HG02571 (cell line): ENCODE data around the gene MAML2.
A peak's percentile ranks its signal among the peaks of the same experiment; 100 is the strongest.

ENCODE experiments used
- ATAC-seq: cut with Tn5 transposase; IDR thresholded peaks from one replicate; pipeline ENCODE4 v1.9.1; 2021; ENCODE audit warnings: mild to moderate bottlenecking, moderate library complexity; ENCODE audit not compliant: unreplicated experiment

Gene MAML2

DNA sequence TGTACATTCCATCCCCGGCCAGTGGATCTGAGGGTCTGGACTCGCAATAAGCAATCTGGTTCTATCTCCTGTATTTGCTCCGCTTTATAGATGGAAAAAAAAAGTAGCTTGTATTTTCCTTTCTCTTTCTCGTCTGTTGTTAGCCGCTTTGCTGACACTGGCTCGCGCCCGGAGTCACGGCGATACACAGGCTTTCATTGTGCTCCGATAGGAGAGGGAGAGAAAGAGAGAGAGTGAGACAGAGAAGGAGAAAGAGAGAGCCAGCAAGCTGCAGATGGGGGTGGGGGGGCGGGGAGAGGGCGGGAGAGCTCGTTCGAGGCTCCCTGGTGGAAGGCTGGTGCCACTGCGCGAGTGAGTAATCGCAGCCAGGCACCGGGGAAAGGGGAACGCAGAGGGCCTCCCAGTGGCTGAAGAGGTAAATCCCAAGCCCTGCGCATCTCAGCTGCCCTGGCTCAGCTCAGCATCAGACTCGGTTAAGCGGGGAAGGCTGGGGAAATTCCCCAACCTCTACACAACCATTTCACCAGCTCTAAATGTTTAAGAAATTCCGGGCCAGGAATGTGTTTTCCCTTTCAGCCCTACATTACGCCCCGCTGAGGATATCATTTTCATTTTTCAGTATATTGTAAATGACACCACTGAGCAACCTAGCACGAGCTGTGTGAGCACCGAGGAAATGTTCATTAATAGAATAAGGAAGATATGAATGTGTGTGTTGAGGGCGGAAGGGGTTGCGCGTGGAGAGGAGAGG, at the start of gene MAML2:
Gene MAML2, minus strand, starts transcription at position 235 of the 751 bp plus-strand sequence. CDS start 1,300 bp downstream, outside the sequence.
- ATAC-seq = peak; percentile 87

DNA sequence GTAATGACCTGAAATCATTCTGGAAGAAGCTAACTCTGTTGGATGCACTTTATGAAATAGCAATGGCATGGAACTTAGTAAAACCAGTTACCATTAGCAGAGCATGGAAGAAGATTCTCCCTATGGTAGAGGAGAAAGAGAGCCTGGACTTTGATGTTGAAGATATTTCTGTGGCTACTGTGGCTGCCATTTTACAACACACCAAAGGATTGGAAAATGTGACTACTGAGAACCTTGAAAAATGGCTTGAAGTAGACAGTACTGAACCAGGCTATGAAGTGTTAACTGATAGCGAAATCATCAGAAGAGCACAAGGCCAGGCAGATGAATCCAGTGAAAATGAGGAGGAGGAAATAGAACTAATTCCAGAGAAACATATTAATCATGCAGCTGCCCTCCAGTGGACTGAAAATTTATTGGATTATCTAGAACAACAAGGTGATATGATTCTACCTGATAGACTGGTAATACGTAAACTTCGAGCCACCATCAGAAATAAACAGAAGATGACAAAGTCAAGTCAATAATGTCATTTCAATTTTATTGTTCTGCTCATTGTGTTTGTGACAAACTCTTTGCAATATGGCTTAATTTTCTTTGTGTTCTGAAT, 48.8 kb upstream of the MAML2 start:
- ATAC-seq = no peak

DNA sequence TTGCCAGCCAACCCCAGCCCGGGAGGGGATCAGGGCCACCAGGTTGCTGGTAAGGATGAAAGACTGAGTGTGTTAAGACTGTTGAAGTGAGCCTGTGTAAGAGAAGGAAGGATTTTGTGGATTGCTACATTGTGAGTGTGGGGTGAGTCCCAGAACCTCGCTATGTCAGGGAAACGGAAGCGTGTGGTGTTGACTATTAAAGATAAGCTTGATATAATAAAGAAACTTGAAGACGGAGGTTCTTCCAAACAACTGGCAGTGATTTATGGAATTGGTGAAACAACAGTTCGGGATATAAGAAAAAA, 47.4 kb upstream of the MAML2 start:
- no peak for ATAC-seq

DNA sequence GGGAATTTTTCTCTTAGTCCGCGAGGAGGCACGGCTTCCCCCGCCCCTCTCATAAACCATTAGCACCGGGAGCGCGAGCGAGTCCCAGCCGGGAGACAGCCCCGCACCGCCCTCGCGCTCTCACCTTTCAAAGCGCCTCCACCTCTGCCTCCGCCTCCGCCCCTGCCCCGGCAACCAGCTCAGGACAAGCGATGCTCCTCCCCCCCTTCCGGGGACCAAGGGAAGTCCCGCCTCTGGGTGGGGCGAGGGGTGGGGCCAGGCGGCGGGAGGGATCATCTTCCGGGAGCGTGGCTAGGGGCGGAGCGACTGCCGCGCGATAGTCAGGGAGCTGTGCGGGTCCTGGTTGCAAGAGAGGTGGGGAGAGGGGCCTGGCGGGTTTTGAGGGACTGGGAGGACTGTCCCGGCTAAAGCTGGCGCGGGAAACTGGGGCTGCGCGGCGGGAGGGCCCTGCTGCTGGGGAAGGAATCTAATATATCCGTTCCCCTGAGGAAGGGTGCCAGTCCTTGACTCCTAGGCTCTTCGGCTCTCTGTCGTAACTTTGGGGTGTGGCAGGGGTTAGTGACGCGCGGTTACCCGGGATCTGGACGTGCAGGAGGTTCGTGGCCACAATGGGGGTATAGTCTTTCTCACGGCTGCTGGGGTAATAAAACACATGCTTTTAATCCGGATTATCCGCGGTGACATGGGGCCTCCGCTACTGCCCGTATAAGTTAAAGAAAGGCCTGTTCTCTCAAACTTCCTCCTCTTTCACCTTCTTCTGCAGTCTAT, 46.9 kb upstream of the MAML2 start, which contains the start of the genes CCDC82 and JRKL:
Gene CCDC82, minus strand, starts transcription at position 193 of the 768 bp plus-strand sequence. CDS start 5,165 bp downstream, outside the sequence.
Gene JRKL, plus strand, starts transcription at position 294 of the 768 bp plus-strand sequence. CDS start 637 bp downstream, outside the sequence.
- ATAC-seq = peak; percentile 91

DNA sequence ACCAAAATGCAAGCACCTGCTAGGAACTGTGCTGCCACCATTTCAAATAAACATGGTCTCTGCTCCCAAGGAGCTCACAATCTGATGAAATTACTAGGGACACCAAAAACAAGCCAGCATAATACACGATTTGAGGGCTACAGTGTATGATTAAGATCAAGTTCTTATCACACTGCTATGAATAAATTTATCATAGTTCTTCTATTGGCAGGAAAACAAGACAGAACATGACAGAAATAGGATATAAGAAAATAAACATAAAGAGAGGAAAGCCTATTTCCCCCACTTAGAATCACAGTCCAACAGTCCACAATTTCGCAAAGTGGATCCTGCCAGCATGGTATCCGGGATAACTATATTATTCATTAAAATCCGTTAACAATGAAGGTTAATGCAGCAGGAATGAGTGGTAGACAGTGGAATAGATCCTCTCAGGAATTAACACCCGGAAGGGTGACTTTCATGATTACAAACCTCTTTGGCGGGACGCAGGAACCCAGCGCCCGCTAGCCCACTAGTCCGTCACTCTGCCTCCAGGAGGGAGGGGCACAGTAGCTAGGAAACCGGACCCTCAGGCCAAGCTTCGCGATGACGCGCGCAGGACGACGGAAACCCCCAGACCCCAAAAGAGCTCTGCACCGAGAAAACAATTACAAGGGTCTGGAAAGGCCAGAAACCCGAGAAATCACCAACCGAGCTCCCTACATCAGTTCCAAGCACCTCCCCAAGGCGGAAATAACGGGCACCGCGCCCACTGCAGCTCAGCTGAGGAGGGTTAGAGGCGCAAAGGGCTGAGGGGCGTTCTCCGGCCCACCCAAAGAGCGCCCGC, 46.1 kb upstream of the MAML2 start:
- ATAC-seq = peak; percentile 44

DNA sequence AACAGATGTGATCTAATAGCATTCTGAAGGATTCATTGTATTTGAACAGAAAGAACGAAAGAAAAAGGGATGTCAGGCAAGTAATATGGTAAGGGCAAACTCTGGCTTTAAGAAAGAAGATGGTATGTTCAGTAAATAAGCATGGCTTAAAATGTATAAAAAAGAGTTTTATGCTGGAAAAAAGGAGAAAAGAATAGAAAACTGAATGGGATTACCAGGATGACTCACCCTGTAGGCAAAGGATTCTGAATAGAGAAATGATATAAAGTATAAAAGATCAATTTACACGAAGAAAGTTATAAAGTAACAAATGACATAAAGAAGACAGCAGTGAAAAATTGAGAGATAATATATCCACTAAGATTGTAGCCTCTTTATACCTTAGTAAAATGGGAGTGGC, 42.2 kb upstream of the MAML2 start:
- ATAC-seq = no peak

DNA sequence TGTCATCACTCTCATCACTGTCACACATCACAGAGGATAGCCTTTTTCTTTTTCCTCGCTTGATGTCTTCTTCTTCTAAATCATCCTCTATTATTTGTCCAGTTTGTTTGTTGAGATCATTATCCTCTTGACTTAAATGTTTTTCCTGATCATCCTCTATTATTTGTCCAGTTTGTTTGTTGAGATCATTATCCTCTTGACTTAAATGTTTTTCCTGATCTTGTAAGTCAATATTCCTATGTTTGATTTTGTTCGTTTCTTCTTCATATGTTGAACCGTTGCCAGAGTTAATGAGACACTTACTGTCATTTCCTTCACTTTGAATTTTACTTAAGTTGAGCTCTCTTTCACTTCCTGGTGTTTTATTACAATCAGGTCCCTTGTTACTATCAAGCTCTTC, 41.2 kb upstream of the MAML2 start:
- ATAC-seq = no peak

DNA sequence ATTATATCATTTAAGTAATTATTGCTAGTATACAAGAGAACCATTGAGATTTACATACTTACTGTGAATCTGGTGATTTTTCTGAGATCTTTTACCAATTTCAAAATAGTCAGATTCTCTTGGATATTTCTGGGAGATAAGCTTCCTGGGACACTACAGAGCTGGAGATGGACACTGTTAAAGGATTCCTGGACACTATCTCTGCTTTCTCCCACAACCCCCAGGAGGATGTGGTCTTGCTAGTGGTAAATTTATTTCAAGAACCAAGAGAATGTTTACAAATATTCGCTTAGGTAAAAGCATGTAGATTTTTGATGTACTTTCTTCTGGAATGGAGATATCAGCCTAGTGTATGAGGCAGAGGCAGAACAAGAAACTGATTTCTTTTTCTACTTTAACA, 33.8 kb upstream of the MAML2 start:
- ATAC-seq = no peak

DNA sequence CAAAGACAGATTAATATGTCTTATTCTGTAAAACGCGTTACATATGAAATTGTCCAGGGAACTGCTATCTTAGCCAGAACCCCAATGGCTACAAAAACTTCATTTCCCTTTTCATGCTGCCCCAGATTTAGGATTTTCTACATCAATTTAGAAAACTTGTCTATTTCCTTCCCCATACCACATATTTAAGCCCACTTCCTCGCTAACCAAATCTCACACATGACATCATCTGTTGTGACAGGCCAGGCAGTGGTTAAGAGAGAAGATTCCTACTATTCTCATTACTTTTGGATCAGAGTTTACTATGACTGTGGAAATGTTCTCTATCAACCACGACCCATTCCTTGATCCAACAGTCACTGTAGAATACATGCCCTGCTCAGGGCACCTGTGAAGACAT, 30.8 kb upstream of the MAML2 start:
- ATAC-seq = no peak

DNA sequence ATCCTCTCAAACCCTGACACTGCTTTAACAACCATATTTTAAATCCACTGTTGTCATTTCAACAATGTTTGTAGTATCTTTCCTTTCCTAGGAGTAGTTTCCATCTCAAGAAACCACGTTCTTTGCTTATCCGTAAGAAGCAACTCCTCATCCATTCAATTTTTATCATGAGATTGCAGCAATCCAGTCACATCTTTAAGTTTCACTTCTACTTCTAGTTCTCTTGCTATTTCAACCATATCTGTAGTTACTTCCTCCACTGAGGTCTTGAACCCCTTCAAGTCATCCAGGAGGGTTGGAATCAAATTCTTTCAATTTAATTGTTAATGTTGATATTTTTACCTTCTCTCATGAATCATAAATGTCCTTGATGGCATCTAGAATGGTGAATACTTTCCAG, 24.3 kb upstream of the MAML2 start:
- ATAC-seq = no peak

DNA sequence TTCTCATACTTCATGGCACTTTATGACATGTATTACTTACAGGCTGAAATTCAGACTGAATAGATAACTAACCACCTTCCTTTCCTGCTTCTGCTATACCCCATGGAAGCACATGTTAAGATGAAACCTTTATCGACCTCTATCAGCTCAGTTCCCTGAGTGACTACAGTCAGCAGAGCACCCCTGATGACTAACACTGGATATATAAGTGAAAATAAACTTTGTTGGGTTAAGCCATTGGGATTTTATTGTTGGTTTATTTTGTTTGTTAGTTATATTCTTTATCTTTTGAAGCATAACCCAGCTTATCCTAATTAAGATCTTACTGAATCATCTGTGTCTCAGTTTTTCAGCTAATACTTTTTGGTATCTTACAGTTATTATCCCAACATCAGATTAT, 23.0 kb upstream of the MAML2 start:
- ATAC-seq = no peak

DNA sequence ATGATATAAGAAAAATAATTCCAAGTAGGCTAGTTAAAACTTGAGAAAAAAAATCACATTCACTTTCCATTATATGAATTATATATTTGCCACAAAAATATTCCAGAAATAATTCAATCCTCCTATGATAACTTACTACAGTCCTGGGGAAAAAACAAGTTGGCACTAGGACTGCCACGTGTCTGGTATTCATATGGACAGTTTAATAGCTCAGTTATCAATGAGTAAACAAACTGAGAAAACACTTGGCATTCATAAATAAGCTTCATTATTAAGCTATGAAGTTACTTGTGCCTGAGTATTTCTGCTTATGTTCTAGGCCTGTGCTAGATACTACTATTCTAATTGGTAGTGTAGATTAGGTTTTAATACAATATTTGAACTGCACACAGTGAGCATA, 22.5 kb upstream of the MAML2 start:
- ATAC-seq = no peak

DNA sequence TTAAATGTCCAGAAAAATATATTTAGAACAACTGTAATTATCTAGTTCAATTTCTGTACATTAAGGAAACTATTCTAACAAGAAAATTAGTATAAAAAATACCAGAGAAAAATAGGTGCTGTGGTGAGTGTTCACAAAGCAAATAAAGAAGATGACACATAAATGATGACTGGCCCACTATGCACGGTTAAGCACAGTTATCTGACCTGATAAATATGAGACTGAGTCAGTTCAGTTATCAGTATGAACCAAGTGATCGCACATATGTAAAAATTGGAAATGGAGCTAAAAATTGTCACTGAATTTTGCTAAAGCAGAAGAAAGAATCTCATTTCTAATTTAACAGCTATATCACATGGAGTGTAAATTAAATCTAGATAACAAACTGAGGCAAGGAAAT, 18.8 kb upstream of the MAML2 start:
- ATAC-seq = no peak

DNA sequence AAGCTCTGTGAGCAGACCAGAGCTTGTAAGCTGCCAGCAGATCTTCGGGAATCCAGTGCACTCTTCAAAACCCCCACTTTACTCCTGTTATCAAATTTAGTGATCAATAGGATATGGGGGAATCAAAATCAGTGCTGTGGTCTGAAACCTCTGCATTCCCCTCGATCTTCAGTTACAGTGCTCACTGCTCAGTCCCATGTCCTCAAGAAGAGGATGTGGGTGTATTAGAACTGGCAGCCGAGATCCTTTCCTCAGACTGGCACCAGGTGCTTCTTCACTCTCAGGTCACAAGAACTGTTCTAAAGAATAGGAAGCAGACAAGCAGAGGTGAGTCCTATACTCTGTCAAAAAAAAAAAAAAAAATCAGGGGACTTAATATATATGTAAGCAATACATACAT, 15.3 kb upstream of the MAML2 start:
- no peak for ATAC-seq

DNA sequence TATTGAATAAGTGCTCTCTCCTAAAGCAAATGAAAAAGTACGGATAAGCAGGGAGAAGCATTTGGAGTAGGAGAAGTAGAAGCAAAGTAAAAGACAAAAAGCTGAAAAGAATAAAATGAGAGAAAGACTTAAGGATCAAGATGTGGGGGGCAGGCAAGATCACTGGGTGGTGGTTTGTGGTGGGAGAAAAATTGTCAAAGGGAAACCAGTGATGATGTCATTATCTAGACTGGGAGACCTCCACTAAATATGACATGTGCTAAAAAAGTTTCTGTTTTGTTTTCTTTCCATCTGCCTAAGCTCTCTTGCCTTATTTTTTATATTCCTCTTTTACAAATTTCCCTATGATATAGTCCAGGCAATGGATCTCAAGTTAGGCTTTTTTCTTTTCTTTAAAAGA, 14.8 kb upstream of the MAML2 start:
- ATAC-seq = no peak

DNA sequence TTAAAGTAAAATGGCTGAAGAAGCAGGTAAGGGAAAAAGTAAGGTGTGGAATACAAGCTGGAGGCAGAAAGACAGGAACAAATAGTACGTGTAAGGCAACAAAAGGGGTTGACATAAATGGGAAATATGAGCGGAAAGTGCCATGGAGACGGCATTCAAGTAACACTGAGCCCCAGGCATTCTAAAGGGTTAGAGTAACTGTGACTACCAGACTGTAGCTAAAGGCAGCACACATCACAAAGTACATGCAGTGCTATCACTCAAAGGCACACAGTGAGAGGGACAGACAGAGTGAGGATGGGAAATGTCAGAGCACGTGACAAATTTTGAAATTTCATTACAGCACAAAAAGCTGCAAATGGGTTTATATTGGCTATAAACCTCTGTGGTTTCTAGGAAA, 13.9 kb upstream of the MAML2 start:
- ATAC-seq = no peak

DNA sequence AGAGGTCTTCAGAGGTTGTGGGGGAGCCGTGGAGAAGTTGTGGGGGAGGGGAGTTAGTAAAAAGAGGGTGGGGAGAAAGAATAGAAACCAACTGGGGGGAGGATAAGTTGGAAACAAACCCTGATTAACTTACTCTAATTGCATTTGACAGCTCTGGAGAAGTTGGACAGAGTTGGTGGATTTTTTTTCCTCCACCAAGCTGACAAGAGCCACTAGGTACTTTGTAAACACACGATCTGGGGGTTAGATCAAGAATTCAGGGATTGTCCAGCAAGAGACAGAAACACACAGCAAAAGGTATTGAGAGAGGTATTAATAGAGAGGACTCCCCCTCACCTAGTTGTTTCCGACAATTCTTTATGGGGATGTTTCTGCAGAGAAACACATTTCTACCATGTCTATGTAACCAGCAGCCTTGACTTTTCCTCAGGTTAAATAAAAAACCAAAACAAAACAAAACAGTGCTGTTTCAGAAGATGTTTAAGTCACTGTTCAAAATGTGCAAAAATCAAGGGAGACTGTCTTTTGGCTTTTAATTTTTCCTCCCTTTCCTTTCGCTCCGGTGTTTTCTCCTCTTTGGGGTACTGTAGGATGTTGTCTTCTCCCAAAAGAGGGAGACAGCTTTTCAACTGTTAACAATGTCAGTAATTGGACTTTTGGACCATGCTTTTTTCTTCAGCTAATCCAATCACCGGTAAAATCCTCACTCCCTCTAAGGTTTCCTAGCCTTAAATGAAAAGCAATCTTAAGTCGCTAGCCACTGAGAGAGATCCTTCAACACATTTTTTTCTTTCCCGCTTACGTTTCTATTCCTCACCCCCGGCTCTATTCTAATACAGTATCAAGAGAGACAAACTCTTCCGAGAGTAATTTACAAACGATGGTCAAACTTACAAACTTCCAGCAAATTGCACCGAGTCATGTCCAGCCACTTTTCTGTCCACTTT, 708 bp downstream of the MAML2 start:
- ATAC-seq = no peak

DNA sequence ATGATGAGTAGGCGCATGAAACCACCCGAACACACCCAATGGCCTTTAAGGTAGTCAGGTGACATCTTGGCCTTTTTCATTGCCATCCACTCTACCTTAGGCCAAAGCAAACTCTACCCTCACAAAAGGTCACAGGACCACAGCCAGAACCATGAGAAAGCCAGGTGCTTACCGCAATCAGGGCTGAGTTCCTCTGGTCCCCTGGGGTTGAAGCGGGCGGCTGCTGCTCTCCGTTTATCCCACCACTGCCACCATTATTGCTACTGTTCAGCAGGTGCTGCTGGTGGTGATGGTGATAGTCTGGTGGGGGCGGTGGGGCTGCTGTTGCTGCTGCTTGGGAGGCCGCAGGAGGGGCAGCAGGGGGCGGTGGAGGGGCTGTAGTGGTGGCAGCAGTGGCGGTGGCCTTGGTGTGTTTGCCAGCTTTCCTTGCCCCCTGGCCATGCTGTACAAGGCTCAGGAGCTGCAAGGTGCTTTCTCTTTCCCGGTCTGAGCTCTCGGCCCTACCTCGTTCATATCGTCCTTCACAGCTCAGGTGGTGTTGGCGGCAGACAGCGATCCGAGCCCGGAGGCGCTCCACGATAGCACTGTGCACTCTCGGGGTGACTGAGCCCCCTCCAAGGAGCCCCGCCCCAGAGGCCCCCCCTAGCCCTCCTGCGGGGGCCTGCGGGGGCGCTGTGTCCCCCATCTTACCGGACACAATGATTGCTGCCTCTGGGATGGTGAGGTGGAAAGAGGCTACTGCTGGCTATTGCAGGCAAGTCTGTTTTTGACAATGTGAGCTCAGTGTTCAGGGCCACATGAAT, 1.6 kb downstream of the MAML2 start:
- ATAC-seq = peak; percentile 17

DNA sequence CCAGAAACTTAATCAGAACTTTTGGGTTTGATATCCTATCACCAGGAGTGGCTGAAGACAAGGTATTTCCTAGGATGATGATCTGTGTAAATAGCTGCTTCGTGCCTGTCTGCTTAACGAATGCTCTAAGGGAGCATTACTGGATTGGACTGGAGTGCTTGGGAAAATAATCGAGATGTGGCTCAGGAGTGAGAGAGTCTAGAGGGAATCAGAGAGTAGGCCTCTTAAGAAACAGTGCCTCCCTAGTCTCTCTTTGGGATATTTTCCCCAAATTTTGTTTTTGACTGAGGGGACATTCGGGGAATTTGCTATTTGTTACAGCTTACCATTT, 2.5 kb downstream of the MAML2 start:
- ATAC-seq = no peak
